Nephron progenitor cell (in vitro differentiated cells): ENCODE results near the gene MRPS22.
"Not testable (repeated sequence)": the region's sequence is repeated elsewhere in the genome, so short reads cannot be mapped to it uniquely, and the experiment has no call there.

Experiments used
- DNase-seq: peaks from one replicate; pipeline ENCODE4 v3.0.0; 2021
- H3K27ac Mint-ChIP-seq: 2 replicates; pipeline ENCODE4 v1.8.0; 2021; ENCODE audit warnings: mild to moderate bottlenecking, moderate library complexity, mixed read lengths
- H3K27me3 Mint-ChIP-seq: 2 replicates; pipeline ENCODE4 v1.8.0; 2021; ENCODE audit warnings: mild to moderate bottlenecking, low read depth, mixed read lengths; ENCODE audit not compliant: poor library complexity
- H3K36me3 Mint-ChIP-seq: 2 replicates; pipeline ENCODE4 v1.8.0; 2021; ENCODE audit warnings: low read depth, mixed read lengths
- H3K4me1 Mint-ChIP-seq: 2 replicates; pipeline ENCODE4 v1.8.0; 2021; ENCODE audit warnings: mixed read lengths
- H3K4me3 Mint-ChIP-seq: 2 replicates; pipeline ENCODE4 v1.8.0; 2021; ENCODE audit warnings: mild to moderate bottlenecking, moderate library complexity, mixed read lengths
- H3K9me3 Mint-ChIP-seq: 2 replicates; pipeline ENCODE4 v1.8.0; 2021; ENCODE audit warnings: mild to moderate bottlenecking, moderate library complexity, mixed read lengths
- CTCF ChIP-seq: fragments of 200-600 bp; sonication (generic); IDR thresholded peaks from 2 replicates; pipeline ENCODE4 v1.5.0; 2021; ENCODE audit warnings: antibody characterized with exemption

The MRPS22 gene

GRCh38 chr3:139394116-139394515 lies 50.3 kb downstream of the MRPS22 start:
- Mint-ChIP-seq H3K9me3 (no peaks in the 10 kb centered on the region), H3K27me3 (no peaks in the 10 kb centered on the region), H3K27ac (no peak overlapping the region), H3K36me3 (peaks cover 6% of the 10 kb centered on the region), H3K4me1 (peaks cover 25% of the 10 kb centered on the region), H3K4me3 (no peak overlapping the region)
- TF ChIP-seq CTCF: no peak
- DNase-seq: no peak

DNA sequence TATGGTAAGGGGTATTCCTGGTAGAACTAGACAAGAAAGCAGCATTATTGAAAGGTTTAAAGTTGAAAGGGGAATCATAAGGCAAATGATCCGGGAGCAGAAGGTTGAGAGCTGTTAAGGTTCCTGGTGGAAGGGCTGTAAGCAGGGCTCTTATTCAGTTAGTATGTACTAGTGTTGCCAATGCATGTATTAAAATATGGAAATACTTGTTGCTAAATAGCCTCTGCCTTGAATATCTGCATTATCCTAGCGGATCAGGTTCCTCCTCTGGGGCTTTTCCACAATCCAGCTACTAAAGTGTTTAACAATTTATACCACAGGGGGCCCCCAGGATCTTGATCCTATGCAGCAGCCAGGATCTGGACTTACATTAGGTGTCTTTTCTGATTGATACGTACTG lies 52.9 kb downstream of the MRPS22 start:
- peaks cover 19% of the 10 kb centered on the region for H3K9me3 Mint-ChIP-seq
- H3K36me3 Mint-ChIP-seq: peaks cover 20% of the 10 kb centered on the region
- H3K4me1 Mint-ChIP-seq: peaks cover 3% of the 10 kb centered on the region
- no peak overlapping the region for H3K27ac Mint-ChIP-seq
- TF ChIP-seq CTCF: no peak
- peaks cover 3% of the 10 kb centered on the region for H3K27me3 Mint-ChIP-seq
- DNase-seq: no peak
- H3K4me3 Mint-ChIP-seq: no peak overlapping the region

DNA sequence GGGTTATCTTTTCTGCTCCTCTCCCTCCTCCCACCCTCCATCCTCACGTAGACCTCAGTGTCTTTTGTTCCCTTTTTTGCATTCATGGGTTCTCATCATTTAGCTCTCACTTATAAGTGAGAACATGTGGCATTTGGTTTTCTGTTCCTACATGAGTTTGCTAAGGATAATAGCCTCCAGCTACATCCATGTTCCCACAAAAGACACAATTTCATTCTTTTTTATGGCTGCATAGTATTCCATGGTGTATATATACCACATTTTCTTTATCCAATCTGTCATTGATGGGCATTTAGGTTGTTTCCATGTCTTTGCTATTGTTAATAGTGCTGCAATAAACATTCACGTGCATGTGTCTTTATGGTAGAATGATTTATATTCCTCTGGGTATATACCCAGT lies 57.3 kb downstream of the MRPS22 start:
- not testable (repeated sequence) for H3K27me3 Mint-ChIP-seq, H3K27ac Mint-ChIP-seq, H3K4me3 Mint-ChIP-seq, DNase-seq, H3K4me1 Mint-ChIP-seq
- Mint-ChIP-seq H3K36me3 (peaks cover 64% of the 10 kb centered on the region), H3K9me3 (peaks cover 63% of the 10 kb centered on the region)
